ENCODE measurements around the gene MTCL1.
"Not testable (repeated sequence)": the region's sequence is repeated elsewhere in the genome, so short reads cannot be mapped to it uniquely, and the experiment has no call there.

MTCL1 gene

DNA sequence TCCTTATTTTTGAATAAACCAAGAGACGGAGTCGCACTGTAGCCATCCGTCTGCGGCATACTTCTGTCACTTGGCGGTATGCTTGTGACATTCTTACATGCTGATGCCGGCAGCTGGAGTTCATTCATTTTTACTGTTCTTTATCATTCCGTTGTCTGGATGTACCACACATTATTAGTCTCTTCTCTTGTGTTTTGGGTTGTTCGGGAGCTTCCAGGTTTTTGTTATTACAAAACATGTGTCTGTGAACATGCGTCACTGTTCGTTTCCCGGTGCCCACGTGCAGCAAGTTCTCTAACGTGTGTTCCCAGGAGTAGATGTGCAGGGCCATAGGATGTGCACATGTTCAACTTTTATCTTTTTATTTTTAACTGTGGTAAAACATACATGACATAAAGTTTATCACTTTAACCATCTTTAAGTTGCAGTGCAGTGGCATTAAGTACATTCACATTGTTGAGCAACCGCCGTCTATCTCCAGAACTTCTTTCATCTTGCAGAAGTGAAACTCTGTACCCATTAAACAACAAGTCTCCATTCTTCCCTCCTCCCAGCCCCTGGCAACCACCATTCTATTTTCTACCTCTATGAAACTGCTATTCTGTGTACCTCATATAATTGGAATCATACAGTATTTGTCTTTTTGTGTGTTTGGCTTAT is 40.1 kb downstream of the MTCL1 start:
- no peak for DNase-seq

DNA sequence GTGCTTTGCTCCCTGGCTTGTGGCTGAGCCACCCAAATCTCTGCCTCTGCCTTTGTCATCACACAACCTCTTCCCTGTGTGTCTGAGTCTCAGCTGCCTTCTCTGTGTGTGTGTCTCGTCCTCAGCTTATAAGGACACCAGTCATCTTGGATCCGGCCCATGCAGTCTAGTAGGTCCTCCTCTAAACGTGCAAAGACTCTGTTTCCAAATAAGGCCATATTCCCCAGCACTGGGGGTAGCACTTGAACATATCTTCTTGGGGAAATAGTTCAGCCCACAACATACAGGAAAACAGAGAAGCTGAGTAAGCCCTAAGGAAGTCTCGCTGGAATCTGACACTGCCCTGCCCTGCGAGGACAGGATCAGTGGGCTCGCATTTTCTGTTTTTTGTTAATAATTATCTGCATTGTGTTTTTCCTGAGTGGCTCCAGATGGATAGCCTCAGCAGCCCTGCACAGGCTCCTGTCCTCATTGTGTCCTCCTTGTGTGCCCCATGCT is 42.1 kb downstream of the MTCL1 start:
- DNase-seq, result no peak

DNA sequence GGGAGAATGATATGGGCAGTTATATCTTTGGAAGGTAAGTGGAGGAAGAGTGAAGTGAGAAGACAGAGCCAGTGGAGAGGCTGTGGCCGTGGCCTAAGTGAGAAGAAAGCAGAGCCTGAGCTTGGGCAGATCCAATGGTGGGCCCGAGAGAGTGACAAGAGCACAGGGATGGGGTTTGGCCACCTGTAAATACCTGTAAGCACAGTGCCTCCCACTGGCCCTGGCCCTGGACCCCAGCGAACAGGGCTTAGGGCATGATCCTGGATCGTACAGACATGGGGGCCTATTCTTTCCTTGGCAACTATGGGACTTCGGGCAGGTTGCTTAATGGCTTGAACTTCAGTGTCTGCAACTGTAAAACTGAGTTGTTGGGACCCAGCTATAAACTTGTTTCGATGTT is 44.1 kb downstream of the MTCL1 start:
- no peak for DNase-seq

DNA sequence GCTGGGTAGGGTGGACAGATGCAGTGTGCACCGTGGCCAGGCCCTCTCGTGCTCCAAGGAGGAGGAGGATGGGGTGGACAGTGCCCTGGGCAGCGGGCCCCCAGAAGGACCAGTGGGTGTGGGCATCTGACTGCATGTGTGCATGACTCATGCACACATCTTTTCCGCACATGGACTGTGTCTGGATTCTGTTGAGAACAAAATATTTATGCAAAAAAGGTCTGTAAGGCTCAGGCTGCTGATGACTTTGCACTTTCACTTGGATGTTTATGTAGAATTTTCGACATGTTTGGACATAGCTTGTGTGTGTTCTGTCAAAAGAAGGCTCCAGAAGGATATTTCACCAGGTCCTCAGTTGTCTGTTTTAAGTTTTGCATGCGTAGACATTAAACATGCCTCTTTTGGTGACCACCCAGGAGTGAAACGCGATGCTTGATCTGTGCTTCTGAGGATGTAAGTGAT is 45.6 kb downstream of the MTCL1 start:
- DNase-seq, result no peak

DNA sequence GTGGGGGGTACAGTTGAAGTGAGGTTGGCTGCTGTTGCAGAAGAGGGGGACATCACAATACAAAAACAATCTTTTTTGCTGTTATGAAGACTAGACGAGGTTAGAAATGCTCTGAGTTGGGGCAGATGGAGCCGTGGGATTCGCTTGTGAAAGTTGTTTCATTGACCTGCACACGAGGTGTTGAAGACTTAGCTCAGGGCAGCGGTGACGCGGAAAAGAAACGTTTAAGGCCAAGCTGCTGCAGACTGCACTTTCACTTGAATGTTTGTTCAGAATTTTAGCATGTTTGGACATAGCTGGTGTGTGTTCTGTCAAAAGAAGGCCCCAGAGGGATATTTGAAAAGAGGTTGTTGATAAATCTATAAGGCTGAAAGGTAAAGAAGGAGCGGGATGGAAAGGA is 46.3 kb downstream of the MTCL1 start:
- DNase-seq, result no peak

DNA sequence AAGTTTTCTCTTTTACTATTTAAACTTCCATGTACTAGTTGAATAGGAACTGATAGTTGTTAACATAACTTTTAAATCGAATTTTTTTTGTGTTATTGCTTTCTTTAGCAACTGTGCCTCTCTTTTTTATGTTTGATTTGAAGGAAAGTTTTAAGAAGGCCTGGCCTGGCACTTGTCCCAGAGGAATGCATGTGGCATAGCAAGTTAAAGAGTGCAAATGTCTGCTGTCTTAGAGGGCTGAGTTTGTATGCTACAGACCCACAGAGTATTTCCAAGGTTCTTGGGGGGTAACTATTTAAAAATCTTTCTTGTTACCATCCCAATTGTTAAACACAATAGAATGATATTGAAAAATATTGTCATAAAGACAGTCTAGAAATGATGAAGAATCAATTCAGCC is 47.0 kb downstream of the MTCL1 start:
- DNase-seq, result no peak

DNA sequence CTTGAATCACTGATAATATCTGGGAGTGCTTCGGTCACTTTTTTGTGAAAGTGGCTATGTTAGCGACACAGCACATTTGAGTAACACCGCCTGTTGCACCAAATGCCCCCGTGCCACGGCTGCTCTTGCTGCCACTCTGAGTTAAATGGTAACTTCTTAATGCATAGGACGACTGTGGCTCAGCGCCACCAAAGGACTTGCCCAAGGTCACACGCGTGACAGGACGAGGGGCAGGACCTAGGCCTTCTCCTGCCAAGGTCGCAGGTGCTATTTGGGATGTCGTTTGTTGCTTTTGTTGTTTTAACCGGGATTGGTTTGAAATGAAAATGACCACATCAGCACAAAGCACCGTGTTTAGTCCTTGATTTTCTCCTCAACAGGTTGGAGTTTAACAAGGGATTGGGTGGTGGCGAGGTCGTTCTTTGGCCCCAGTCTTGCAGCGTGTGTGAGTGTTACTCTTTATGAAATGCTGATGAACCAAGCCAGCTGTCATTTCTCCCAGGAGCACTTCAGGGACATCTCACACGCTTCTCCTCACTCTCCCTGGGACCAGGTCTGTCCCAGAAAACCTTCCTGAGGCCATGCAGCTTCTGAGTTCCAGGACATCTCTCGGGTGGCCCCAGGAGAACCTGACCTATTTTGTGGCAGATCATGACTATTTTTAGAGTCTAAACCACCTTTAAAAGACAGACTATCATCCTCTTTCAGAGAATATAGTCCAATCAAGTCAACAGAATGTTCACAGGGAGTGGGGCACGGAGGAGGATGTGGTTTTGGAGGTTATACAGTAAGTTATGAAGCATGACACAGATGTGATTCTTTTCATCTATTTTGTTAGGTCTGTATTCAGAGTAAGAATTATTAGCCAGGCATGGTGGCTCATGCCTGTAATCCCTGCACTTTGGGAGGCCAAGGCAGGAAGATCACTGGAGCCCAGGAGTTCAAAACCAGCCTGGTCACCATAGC is 49.9 kb downstream of the MTCL1 start:
- peak; percentile 23 for DNase-seq

DNA sequence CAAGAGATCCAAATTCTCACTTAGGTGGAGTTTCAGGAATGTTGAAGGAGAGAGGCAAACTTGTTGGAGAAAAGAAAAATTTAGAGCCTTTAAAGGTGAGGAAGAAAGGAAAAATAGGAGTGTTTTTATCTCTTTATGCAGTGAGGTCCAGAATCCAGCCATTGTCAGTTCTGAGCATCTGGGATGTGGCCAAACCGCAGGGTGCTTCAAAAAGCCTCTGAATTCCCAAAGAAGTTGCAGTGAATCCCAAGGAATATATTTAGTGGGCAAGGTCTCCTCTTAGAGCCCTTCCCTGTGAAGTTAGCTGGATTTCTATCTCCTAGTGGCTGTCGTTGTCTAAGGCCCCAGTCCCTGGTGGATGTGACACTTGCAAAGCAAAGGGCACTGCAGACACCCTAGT is 51.2 kb downstream of the MTCL1 start:
- no peak for DNase-seq

DNA sequence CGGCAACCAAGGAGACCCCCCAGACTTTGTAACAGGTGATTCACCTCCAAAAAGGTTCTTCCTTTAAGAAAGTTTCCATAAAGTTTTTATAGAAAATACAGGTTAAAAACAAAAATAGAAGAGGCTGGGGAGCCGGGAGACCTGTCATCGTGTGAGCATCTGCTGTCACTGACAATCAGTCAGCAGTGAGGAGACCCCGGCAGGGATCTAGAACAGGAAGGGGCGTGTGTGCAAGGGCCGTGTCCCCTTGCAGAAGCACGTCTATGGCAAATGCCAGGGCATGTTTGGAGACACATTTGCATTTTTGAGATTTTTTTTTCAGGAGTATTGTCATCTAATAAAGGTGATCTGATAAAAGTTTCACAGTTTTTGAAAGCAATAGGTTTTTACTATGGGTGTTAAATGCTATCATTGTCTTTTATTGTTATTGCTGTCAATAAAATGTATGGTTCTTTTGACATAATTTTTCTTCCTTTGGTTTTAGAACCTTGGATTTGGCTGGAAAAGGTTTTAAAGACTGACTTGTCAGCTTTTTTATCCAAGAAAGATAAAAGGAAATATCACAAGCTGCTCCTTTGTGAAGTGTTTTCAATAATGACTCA is 52.1 kb downstream of the MTCL1 start:
- no peak for DNase-seq

DNA sequence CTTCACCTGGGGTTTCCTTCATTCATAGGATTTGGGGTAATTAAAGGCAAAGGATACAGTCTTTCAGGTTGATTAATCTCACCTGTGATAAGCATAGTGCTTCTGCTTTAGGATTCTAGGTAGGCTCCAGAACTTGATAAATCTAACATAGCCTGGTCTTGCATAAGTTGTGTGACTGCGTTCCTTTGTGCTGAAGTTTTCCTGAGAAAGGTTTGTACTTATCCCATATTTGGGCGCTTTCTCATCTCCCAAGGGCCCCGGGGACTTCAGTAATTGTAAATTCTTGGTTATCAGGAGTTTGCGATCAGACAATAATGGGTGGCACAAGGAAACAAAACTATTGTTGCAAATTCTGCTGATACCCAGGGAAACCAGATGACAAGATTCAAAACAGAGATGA is 53.1 kb downstream of the MTCL1 start:
- DNase-seq, result no peak

DNA sequence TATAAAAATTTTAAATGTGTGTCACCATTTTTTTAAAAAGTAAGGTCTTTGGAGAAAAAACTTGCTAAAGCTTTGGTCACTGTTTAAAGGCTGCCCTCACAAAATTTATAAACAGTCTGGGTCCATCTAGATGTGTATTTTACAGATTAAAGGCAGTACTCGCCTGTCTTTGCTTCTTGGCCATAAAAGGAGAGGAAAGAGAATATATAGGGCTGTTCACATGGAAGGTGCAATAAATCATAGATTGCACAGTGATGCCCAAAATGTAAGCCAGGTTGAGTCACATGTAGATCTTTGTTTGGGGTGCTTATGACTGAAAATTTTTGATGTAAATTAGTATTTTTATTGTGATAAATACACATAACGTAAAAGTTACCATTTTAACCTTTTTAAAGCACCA is 55.6 kb downstream of the MTCL1 start:
- DNase-seq, result no peak

DNA sequence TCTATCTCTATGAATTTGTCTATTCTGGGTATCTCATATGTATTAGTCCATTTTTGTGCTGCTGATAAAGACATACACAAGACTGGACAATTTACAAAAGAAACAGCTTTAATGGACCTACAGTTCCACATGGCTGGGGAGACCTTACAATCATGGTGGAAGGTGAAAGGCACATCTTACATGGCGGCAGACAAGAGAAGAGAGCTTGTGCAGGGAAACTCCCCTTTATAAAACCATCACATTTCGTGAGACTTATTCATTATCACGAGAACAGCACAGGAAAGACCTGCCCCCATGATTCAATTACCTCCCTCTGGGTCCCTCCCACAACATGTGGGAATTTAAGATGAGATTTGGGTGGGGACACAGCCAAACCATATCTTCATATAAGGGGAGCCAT is 56.2 kb downstream of the MTCL1 start:
- not testable (repeated sequence) for DNase-seq

DNA sequence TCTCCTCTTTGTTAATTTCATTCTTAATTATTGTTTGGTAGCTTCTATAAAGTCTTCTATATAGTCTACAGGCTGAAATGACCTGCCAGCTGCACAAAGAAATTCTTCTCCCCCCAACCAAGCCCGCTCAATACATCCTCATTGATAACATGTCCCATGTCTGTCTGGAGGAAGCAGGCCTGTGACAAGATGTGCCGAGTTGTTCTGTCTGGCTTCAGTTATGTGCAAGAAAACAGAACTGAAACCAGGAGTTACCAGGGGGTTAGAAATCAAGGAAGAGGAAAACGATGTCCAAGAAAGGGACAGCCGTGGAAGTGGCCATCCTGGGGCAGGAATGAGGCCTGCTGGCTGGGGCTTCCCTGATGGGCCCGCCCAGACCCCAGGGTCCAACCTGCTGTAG is 57.6 kb downstream of the MTCL1 start:
- DNase-seq, result no peak

DNA sequence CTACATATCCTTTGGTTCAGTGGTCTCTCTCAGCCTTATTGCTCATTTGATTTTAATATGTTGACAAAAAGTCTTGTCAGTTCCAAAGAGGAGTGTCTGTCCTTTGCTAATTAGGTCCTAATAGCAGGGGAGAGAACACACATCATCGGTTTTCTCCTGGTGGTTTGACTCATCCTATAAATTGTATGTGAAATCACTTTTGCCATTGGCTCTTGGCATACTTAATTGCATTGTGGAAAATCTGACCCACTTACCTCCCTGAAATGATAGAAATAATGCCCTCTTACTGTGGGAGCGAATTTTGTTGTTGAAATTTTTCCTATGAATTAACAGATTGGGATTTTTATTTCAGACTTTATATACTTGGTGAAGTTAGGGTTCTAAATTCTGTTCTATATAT is 58.3 kb downstream of the MTCL1 start:
- DNase-seq, result no peak

DNA sequence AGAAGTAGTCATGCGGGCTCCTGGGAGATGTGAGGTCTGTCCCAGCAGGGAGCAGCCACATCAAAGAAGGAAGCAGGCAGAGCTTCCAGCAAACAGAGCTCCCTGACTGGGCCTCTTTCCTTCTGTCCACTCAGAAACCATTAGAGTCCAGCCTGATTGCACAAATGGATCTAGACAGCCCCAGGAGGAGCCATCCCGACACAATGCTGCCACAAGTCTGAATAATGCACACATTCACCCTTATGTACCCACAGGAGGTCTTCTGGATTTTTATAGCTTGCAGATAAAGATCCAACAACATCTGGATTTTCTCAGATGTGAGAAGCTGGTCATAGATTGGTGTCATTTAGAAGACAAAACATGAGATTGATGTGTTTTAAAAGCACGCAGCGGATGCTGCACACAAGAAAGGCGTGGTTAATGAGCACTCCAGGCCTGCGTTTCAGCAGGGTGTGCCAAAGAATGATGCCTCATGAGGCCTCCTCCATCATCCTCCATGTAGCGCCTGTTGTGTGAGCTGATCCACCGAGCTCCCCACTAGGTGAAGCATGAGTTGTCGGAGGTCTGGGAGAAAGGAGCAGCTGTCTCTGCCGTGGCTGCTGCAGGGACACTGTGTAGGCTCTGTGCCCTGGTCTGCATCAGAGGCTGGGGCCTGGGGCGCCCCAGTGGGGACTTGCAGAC is 60.6 kb downstream of the MTCL1 start:
- no peak for DNase-seq

DNA sequence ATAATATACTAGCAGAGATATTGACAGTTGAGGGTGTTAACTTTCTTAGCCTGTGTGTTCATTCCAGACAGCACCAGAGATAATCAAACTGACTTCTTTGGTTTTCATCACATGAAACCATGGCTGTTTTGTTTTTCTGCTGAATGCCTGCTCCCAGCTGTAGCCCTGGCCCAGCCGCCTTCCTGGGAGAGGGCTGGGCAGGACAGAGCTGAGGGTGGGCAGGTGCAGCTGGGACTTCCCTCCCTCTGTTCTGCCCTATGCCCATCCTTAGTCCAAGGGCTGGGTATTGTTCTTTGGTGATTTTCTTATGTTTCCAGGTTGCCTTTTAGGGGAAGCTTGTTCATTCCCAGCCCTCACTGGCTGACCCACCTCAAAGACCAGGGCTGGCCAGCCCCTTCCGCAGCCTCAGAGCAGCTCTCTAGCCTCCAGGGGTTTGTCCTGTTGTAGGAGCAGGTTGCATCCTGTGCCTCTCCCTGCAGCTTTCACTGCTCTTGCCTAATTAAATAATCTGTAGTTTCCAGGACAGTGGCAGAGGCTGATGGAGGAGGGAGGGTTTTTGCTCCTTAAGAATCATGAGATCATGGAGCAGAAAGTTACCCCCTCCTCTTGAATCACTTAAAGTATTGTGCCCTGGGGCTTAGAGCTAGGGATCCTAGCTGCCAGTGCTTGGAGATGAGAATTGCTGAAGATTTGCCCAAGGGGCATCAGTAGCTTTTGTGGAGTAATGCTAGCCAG is 61.4 kb downstream of the MTCL1 start:
- no peak for DNase-seq

DNA sequence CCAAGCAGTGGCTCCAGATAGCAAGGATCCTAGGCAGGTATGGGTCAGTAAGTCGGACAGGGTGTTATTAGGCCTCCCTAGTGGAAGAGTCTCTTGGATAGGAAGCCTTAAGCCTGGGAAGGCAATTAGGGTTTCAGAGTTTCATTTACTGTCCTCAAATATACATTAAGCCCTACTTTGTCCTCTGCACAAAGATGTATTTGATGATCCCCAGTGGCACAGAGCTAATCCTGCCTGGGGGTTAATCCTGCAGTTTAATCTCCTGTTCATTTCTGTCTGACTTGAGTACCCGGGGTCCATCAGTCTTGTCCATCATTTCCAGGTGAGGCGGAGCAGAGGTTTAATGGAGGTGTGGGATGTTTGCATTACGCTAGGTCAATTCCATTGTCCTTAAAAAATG is 62.0 kb downstream of the MTCL1 start:
- DNase-seq, result no peak

DNA sequence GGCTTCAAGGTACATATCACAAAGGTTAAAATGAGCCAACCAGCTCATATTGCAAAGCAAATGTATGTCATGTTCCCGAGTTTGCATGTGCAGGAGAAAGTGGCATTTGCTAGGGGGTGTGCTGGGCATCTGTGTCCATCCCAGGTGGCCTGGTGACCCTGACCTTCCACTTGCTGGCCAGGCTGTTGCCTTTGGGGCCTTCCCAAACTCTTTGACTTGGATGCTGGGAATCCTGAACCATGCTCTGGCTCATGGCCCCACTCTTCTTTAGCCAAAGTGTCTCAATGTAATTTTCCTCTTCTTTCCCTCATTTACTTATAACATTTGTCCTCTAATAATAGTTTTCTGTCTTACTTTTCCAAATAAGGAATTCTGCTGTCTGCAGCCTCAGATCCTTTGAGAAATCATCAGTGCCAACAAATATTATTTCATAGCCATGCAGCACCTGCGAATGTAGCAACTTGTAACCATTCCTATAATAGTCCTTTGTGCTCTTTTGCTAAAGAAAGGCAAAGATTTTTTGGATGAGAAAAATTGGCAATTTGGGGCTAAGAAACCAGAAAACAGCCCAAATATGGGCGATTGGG is 64.2 kb downstream of the MTCL1 start:
- DNase-seq, result no peak

DNA sequence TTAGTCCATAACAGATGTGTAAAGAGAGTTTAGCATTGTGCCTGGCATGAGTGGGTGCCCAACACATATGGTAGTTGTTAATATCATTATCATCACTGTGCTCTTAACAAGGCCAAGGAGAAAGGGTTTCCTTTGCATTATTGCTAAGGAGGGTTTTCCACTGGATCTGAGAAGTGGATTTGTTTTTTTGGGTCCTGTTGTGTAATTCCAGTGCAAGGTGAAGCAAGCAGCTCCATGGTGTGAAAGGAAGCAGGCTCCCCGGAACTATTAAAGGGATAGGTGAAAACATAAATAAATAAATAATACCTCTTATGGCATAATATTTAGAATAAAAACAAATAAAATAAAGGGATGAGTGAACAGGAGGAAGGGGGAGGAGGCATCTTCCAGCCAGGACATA is 65.3 kb downstream of the MTCL1 start:
- no peak for DNase-seq

DNA sequence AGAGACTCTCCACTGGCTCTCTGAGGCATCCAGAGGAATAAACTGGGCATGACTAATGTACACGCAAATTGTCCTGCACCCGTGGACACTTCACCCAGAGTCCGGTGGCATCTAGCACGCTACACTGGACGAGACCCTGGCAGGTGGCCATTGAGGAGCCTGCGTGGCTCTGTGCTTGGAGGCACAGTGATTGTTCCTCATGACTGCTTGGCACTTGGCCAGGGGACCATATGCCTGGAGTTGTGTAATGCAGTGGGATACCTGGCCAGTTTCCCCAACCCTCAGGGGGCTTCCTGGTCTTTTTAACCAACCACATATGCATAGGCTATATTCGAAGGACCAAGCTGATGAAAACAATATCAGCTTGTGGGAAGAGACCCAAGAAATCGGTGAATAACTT is 66.6 kb downstream of the MTCL1 start:
- DNase-seq, result no peak

DNA sequence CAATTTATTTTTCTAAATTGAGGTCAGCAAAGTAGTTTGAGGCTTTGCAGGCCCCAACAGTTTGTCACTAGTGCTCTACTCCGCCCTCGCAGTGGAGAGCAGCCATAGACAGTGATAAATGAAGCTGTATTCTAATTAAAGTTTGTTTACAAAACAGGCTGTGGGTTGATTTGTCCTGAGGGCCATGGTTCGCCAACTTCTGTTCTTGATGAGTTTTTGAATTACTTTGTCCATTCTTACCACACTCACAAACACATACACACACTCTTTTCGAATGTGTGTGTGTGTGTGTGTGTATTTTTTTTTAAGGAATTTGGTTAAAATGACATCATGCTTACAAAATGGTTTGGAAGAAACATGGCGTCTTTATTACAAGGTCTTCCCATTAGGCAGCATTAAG is 68.6 kb downstream of the MTCL1 start:
- DNase-seq, result no peak
